ENCODE data around the gene EDIL3. TPM values are rescaled to one million over a fixed set of nuclear protein-coding genes. Genes with fewer than 3 reads are reported as not detected.
A peak's percentile ranks its signal among the peaks of the same experiment; 100 is the strongest.

The EDIL3 gene
- total RNA-seq, 2 donors from 2014 or later: 2.2 to 17.5 TPM

- H3K4me1 ChIP-seq (ENCODE audit: control insufficient read depth, insufficient read depth, low read length): no peaks in the 10 kb centered on the region
- DNase-seq: no peak
- Mint-ChIP-seq H3K9me3 (no peaks in the 10 kb centered on the region), H3K4me3 (no peak overlapping the region), H3K4me1 (no peaks in the 10 kb centered on the region), H3K27ac (no peak overlapping the region), H3K36me3 (ENCODE audit: low read depth) (no peaks in the 10 kb centered on the region), H3K27me3 (ENCODE audit: insufficient read depth) (no peaks in the 10 kb centered on the region)
- H3K9me3 ChIP-seq (ENCODE audit: control insufficient read depth, low read length): no peaks in the 10 kb centered on the region
- TF ChIP-seq CTCF (conservative IDR thresholded peaks at IDR 0.05): no peak
- H3K36me3 ChIP-seq (ENCODE audit: control insufficient read depth, insufficient read depth, low read length): no peaks in the 10 kb centered on the region
- H3K27me3 ChIP-seq (ENCODE audit: control insufficient read depth, insufficient read depth, low read length, poor library complexity, severe bottlenecking): no peaks in the 10 kb centered on the region
- no peak overlapping the region for H3K4me3 ChIP-seq (ENCODE audit: low read length)
- H3K9ac ChIP-seq (ENCODE audit: extremely low read depth, low read length, poor library complexity, severe bottlenecking): no peak overlapping the region
- no peak overlapping the region for H3K27ac ChIP-seq (ENCODE audit: low read depth, low read length)
Observed at GRCh38 chr5:84227236-84227635, 157.4 kb downstream of the EDIL3 start.

- H3K9me3 Mint-ChIP-seq: no peaks in the 10 kb centered on the region
- DNase-seq: peak; percentile 51
- Histone ChIP-seq H3K4me1 (ENCODE audit: control insufficient read depth, insufficient read depth, low read length) (no peaks in the 10 kb centered on the region), H3K27me3 (ENCODE audit: control insufficient read depth, insufficient read depth, low read length, poor library complexity, severe bottlenecking) (no peaks in the 10 kb centered on the region), H3K36me3 (ENCODE audit: control insufficient read depth, insufficient read depth, low read length) (no peaks in the 10 kb centered on the region), H3K9ac (ENCODE audit: extremely low read depth, low read length, poor library complexity, severe bottlenecking) (no peak overlapping the region), H3K9me3 (ENCODE audit: control insufficient read depth, low read length) (no peaks in the 10 kb centered on the region), H3K4me3 (ENCODE audit: low read length) (no peak overlapping the region), H3K27ac (ENCODE audit: low read depth, low read length) (no peak overlapping the region)
- TF ChIP-seq CTCF (conservative IDR thresholded peaks at IDR 0.05): no peak
- WGBS, 2 experiments (ENCODE audit: insufficient coverage in 1 of 2, insufficient read length in 1 of 2): 81 to 84% methylated on average over 2 to 5 of the region's 5 CpGs
- peaks cover 10% of the 10 kb centered on the region for H3K4me1 Mint-ChIP-seq
- H3K27ac Mint-ChIP-seq: no peak overlapping the region
- H3K36me3 Mint-ChIP-seq (ENCODE audit: low read depth): no peaks in the 10 kb centered on the region
- H3K4me3 Mint-ChIP-seq: no peak overlapping the region
- H3K27me3 Mint-ChIP-seq (ENCODE audit: insufficient read depth): no peaks in the 10 kb centered on the region
Observed at GRCh38 chr5:84218546-84218945, 166.1 kb downstream of the EDIL3 start.

- no peak for DNase-seq
- H3K9me3 Mint-ChIP-seq: no peaks in the 10 kb centered on the region
- no peaks in the 10 kb centered on the region for H3K4me1 ChIP-seq (ENCODE audit: control insufficient read depth, insufficient read depth, low read length)
Observed at GRCh38 chr5:84215521-84215920, 169.2 kb downstream of the EDIL3 start.

More at GRCh38 chr5:84215521-84215920, 169.2 kb downstream of the EDIL3 start:
- no peak overlapping the region for H3K27ac Mint-ChIP-seq
- Histone ChIP-seq H3K36me3 (ENCODE audit: control insufficient read depth, insufficient read depth, low read length) (no peaks in the 10 kb centered on the region), H3K27ac (ENCODE audit: low read depth, low read length) (no peak overlapping the region), H3K4me3 (ENCODE audit: low read length) (no peak overlapping the region), H3K27me3 (ENCODE audit: control insufficient read depth, insufficient read depth, low read length, poor library complexity, severe bottlenecking) (no peaks in the 10 kb centered on the region), H3K9me3 (ENCODE audit: control insufficient read depth, low read length) (no peaks in the 10 kb centered on the region), H3K9ac (ENCODE audit: extremely low read depth, low read length, poor library complexity, severe bottlenecking) (no peak overlapping the region)
- H3K4me1 Mint-ChIP-seq: peaks cover 10% of the 10 kb centered on the region
- WGBS, 2 experiments (ENCODE audit: insufficient coverage in 1 of 2, insufficient read length in 1 of 2): 94% methylated on average over 3 of the region's 3 CpGs; no CpG with 5 or more reads in 1 of the 2 experiments
- no peaks in the 10 kb centered on the region for H3K36me3 Mint-ChIP-seq (ENCODE audit: low read depth)
- no peak for TF ChIP-seq CTCF (conservative IDR thresholded peaks at IDR 0.05)
- no peak overlapping the region for H3K4me3 Mint-ChIP-seq
- no peaks in the 10 kb centered on the region for H3K27me3 Mint-ChIP-seq (ENCODE audit: insufficient read depth)

All from endodermal cell (in vitro differentiated cells).